Liver (tissue), 9 donors: ENCODE data around the gene NELL1. TPM values are rescaled to one million over a fixed set of nuclear protein-coding genes. Genes with fewer than 3 reads are reported as not detected.

ENCODE experiments used
- DNase-seq: peaks from one replicate; pipeline ENCODE4 v3.0.0-alpha.2; 2017; ENCODE audit warnings: low spot score
- H3K27ac ChIP-seq, 2 donors: one replicate each; pipeline ENCODE4 v1.7.0; 2013; ENCODE audit warnings: inconsistent platforms in 2 of 2, low read length in 2 of 2, control low read depth in 1 of 2, low read depth in 1 of 2, mild to moderate bottlenecking in 1 of 2
- H3K27me3 ChIP-seq, 4 donors: one replicate each; pipeline versions ENCODE4 v1.6.1 to v1.7.0; 2013; ENCODE audit warnings: low read length in 3 of 4, inconsistent platforms in 1 of 4, mild to moderate bottlenecking in 1 of 4, moderate library complexity in 1 of 4; ENCODE audit not compliant: control insufficient read depth in 4 of 4, insufficient read depth in 4 of 4
- H3K36me3 ChIP-seq, 4 donors: one replicate each; pipeline versions ENCODE4 v1.6.1 to v1.7.0; 2013; ENCODE audit warnings: low read length in 3 of 4, mild to moderate bottlenecking in 3 of 4, low read depth in 1 of 4, moderate library complexity in 1 of 4; ENCODE audit not compliant: control insufficient read depth in 4 of 4, insufficient read depth in 3 of 4
- H3K4me1 ChIP-seq, 4 donors: one replicate each; pipeline versions ENCODE4 v1.6.1 to v1.7.0; 2013; ENCODE audit warnings: low read length in 3 of 4, mild to moderate bottlenecking in 3 of 4, moderate library complexity in 1 of 4; ENCODE audit not compliant: control insufficient read depth in 4 of 4, insufficient read depth in 4 of 4
- H3K4me3 ChIP-seq, 3 donors: one replicate each; pipeline versions ENCODE4 v1.6.1 to v1.7.0; 2013; ENCODE audit warnings: low read length in 3 of 3, control low read depth in 1 of 3, low read depth in 1 of 3, mild to moderate bottlenecking in 1 of 3
- H3K9ac ChIP-seq, 2 donors: one replicate each; pipeline ENCODE4 v1.7.0; 2013; ENCODE audit warnings: low read length in 2 of 2, mild to moderate bottlenecking in 2 of 2, moderate library complexity in 2 of 2, control low read depth in 1 of 2, low read depth in 1 of 2
- H3K9me3 ChIP-seq, 4 donors: one replicate each; pipeline versions ENCODE4 v1.6.1 to v1.7.0; 2013; ENCODE audit warnings: low read length in 3 of 4; ENCODE audit not compliant: control insufficient read depth in 4 of 4
- CTCF ChIP-seq: fragments of 150-350 bp; IDR thresholded peaks from 2 replicates; pipeline ENCODE4 v1.5.1; 2017; ENCODE audit warnings: improper control_type of control experiment, low read depth, low read length; ENCODE audit not compliant: missing input control
- EGR1 ChIP-seq, 2 donors: IDR thresholded peaks; 2 replicates each; pipeline ENCODE4 v1.6.1; 2016 to 2018; ENCODE audit warnings: antibody characterized with exemption in 2 of 2, low read depth in 2 of 2
- FOXA1 ChIP-seq: IDR thresholded peaks from 2 replicates; pipeline ENCODE4 v1.6.1; 2016; ENCODE audit warnings: antibody characterized with exemption
- FOXA2 ChIP-seq: IDR thresholded peaks from 2 replicates; pipeline ENCODE4 v1.6.1; 2016; ENCODE audit warnings: antibody characterized with exemption
- HNF4G ChIP-seq: IDR thresholded peaks from 2 replicates; pipeline ENCODE4 v1.6.1; 2016; ENCODE audit warnings: antibody characterized with exemption
- JUND ChIP-seq, 2 donors: IDR thresholded peaks; 2 replicates each; pipeline ENCODE4 v1.6.1; 2016; ENCODE audit warnings: antibody characterized with exemption in 2 of 2
- MAX ChIP-seq: IDR thresholded peaks from 2 replicates; pipeline ENCODE4 v1.6.1; 2016; ENCODE audit warnings: antibody characterized with exemption
- NR2F2 ChIP-seq: IDR thresholded peaks from 2 replicates; pipeline ENCODE4 v1.6.1; 2016; ENCODE audit warnings: antibody characterized with exemption
- RAD21 ChIP-seq, 2 donors: IDR thresholded peaks; 2 replicates each; pipeline ENCODE4 v1.6.1; 2016; ENCODE audit warnings: antibody characterized with exemption in 2 of 2, mild to moderate bottlenecking in 2 of 2
- REST ChIP-seq: IDR thresholded peaks from 2 replicates; pipeline ENCODE4 v1.6.1; 2016; ENCODE audit warnings: antibody characterized with exemption, mild to moderate bottlenecking
- RXRA ChIP-seq, 2 donors: IDR thresholded peaks; 2 replicates each; pipeline ENCODE4 v1.6.1; 2017 to 2018; ENCODE audit warnings: antibody characterized with exemption in 2 of 2, mild to moderate bottlenecking in 1 of 2
- SP1 ChIP-seq: IDR thresholded peaks from 2 replicates; pipeline ENCODE4 v1.6.1; 2018; ENCODE audit warnings: antibody characterized with exemption, mild to moderate bottlenecking
- TAF1 ChIP-seq: conservative IDR thresholded peaks from 2 replicates; pipeline ENCODE4 v1.6.1; 2016; ENCODE audit warnings: antibody characterized with exemption, mild to moderate bottlenecking
- YY1 ChIP-seq: IDR thresholded peaks from 2 replicates; pipeline ENCODE4 v1.6.1; 2016; ENCODE audit warnings: antibody characterized with exemption, mild to moderate bottlenecking
- ZBTB33 ChIP-seq: IDR thresholded peaks from 2 replicates; pipeline ENCODE4 v1.6.1; 2016; ENCODE audit warnings: antibody characterized with exemption
- WGBS: extraction: QIAGEN DNeasy Blood & Tissue Kit; methylation state at CpG from one replicate; pipeline ENCODE4 v1.1.7; 2013; 5-methylcytosine and 5-hydroxymethylcytosine counted together
- polyA plus RNA-seq, 2 donors: library from polyadenylated mRNA; stranded (reverse) in 1 of 2; unstranded in 1 of 2; fragments of 200-250 nt in 1 of 2; fragments of >200 nt in 1 of 2; fragmentation: Nextera tagmentation in 1 of 2; extraction: Ambion mirVana in 1 of 2; gene quantifications; one replicate each; pipeline versions ENCODE4 v1.2.1 to v1.2.3, GENCODE V29; 2013 to 2015
- total RNA-seq, 2 donors: library from RNA; depleted of rRNA; stranded (reverse); fragments of >200 nt; gene quantifications; one replicate each; pipeline ENCODE4 v1.2.3, GENCODE V29; 2014
- donor health status: healthy.
- donor health status: healthy.
- donor health status: healthy.
- donor health status: healthy.
- donor health status: healthy.

The NELL1 gene
- total and polyA plus RNA-seq, 4 donors = not detected

GRCh38 chr11:21082853-21083252 is 413.5 kb downstream of the NELL1 start:
- Histone ChIP-seq H3K4me3 (no peak overlapping the region), H3K27me3 (no peaks in the 10 kb centered on the region), H3K9me3 (no peaks in the 10 kb centered on the region), H3K9ac (no peak overlapping the region), H3K4me1 (no peaks in the 10 kb centered on the region), H3K36me3 (no peaks in the 10 kb centered on the region), H3K27ac (no peak overlapping the region)
- 89% methylated on average over 3 of the region's 3 CpGs for WGBS
- TF ChIP-seq FOXA2 (no peak), REST (no peak)
- DNase-seq = no peak

- TF ChIP-seq CTCF = no peak
- no peak for TF ChIP-seq SP1
- no peak for TF ChIP-seq JUND (IDR thresholded peaks at IDR 0.05)
- no peaks in the 10 kb centered on the region for H3K4me1 ChIP-seq
These were observed 419.5 kb downstream of the NELL1 start for GRCh38 chr11:21088930-21089329.

GRCh38 chr11:21104641-21105040 is 435.3 kb downstream of the NELL1 start:
- 78% methylated on average over 2 of the region's 2 CpGs for WGBS

More at GRCh38 chr11:21088930-21089329, 419.5 kb downstream of the NELL1 start:
- Histone ChIP-seq H3K4me3 (no peak overlapping the region), H3K36me3 (no peaks in the 10 kb centered on the region), H3K27ac (no peak overlapping the region), H3K27me3 (no peaks in the 10 kb centered on the region), H3K9me3 (peaks cover 0 to 1% (median 0%) of the 10 kb centered on the region in 4 donors), H3K9ac (no peak overlapping the region)
- no peak for DNase-seq

More at GRCh38 chr11:21104641-21105040, 435.3 kb downstream of the NELL1 start:
- Histone ChIP-seq H3K9me3 (peaks cover 0 to 7% (median 3%) of the 10 kb centered on the region in 4 donors), H3K36me3 (no peaks in the 10 kb centered on the region), H3K27me3 (no peaks in the 10 kb centered on the region), H3K4me1 (no peaks in the 10 kb centered on the region), H3K4me3 (no peak overlapping the region), H3K27ac (no peak overlapping the region), H3K9ac (no peak overlapping the region)
- TF ChIP-seq ZBTB33 = no peak
- no peak for TF ChIP-seq YY1
- TF ChIP-seq HNF4G = no peak
- TF ChIP-seq MAX = no peak
- TF ChIP-seq SP1 = no peak
- TF ChIP-seq TAF1 = no peak
- TF ChIP-seq RAD21 (IDR thresholded peaks at IDR 0.05) = no peak
- no peak for TF ChIP-seq FOXA1
- TF ChIP-seq RXRA (IDR thresholded peaks at IDR 0.05) = no peak
- TF ChIP-seq REST = no peak
- TF ChIP-seq JUND (IDR thresholded peaks at IDR 0.05) = no peak
- no peak for TF ChIP-seq NR2F2
- TF ChIP-seq EGR1 (IDR thresholded peaks at IDR 0.05; ENCODE audit: low read depth in 2 of 2) = no peak
- no peak for TF ChIP-seq CTCF
- no peak for DNase-seq
